Astrocyte (in vitro differentiated cells and primary cell): ENCODE data around the gene CTSD.

Source experiments
- CTCF ChIP-seq: IDR thresholded peaks from 2 replicates; pipeline ENCODE4 v1.5.1; 2011; ENCODE audit warnings: low read depth, mild to moderate bottlenecking, inconsistent platforms, low read length, moderate library complexity; ENCODE audit not compliant: insufficient read depth
- EZH2 ChIP-seq: IDR thresholded peaks from 2 replicates; pipeline ENCODE4 v1.6.1; 2012; ENCODE audit warnings: mild to moderate bottlenecking, low read length, inconsistent platforms; ENCODE audit not compliant: insufficient read depth

- TF ChIP-seq CTCF = no peak
- TF ChIP-seq EZH2 = no peak
Measured at GRCh38 chr11:1758611-1759150, 5.0 kb downstream of the CTSD start.
